HepG2 (cell line): Measurements from ENCODE around the gene PCDHB15. TPM values are rescaled to one million over a fixed set of nuclear protein-coding genes. Genes with fewer than 3 reads are reported as not detected.

Experiments
- ATAC-seq: fragments of 200-7000 bp; cut with Tn5 transposase; 3 replicates; pipeline ENCODE4 v1.9.1; 2020; ENCODE audit warnings: mild to moderate bottlenecking, moderate library complexity
- BruUV-seq: library from RNA; stranded (reverse); fragments of 400-500 nt; replicated peaks from 2 replicates; lab custom pipeline; 2021; lab: Mats Ljungman, UMichigan
- CTCF ChIA-PET: fragments of 300-600 bp; formaldehyde crosslinking; extraction: SDS; loops from one replicate; lab custom pipeline; 2021; ENCODE audit warnings: low total read pairs, inconsistent platforms, low intra/inter-chr PET ratio; lab: Yijun Ruan, JAX
- POLR2A ChIA-PET: fragments of 350-600 bp; sonication (Branson Sonifier 250); formaldehyde crosslinking; loops from one replicate; lab custom pipeline; 2020; ENCODE audit warnings: antibody characterized with exemption, inconsistent platforms; lab: Yijun Ruan, JAX
- DNase-seq: peaks from one replicate; pipeline ENCODE4 v3.0.0-alpha.2; 2015; ENCODE audit warnings: low spot score
- FAIRE-seq: peaks from 3 replicates; lab custom pipeline; 2011; peaks lifted over from hg19 to GRCh38; lab: Jason Lieb, UNC
- H2AFZ ChIP-seq: one replicate; pipeline ENCODE4 v1.6.1; 2011; ENCODE audit warnings: low read length, inconsistent platforms
- H3K27ac ChIP-seq: fragments of 300-600 bp; 3 replicates; pipeline ENCODE4 v1.8.0; 2011; ENCODE audit warnings: mixed run types, mild to moderate bottlenecking, mixed read lengths, low read length, inconsistent platforms; ENCODE audit not compliant: insufficient read depth; ENCODE audit errors: extremely low read length
- H3K27me3 ChIP-seq, 2 experiments: fragments of 200-600 bp in 1 of 2; 2 replicates in 1 of 2; 3 replicates in 1 of 2; pipeline versions ENCODE4 v1.6.0 to v1.8.0; 2011; ENCODE audit warnings: low read length in 2 of 2, mild to moderate bottlenecking in 2 of 2, moderate library complexity in 2 of 2, inconsistent platforms in 1 of 2; ENCODE audit not compliant: insufficient read depth in 2 of 2, control insufficient read depth in 1 of 2
- H3K36me3 ChIP-seq, 2 experiments: fragments of 200-600 bp in 1 of 2; replicated peaks in 1 of 2; 2 replicates in 1 of 2; 3 replicates in 1 of 2; pipeline versions ENCODE4 v1.5.1 to v1.8.0; 2011; ENCODE audit warnings: low read length in 2 of 2, inconsistent platforms in 1 of 2; ENCODE audit not compliant: insufficient read depth in 2 of 2, control insufficient read depth in 1 of 2
- H3K4me1 ChIP-seq: 2 replicates; pipeline ENCODE4 v1.5.1; 2012; ENCODE audit warnings: low read length, inconsistent platforms; ENCODE audit not compliant: insufficient read depth
- H3K4me2 ChIP-seq: 2 replicates; pipeline ENCODE4 v1.6.0; 2011; ENCODE audit warnings: low read depth, low read length, inconsistent platforms
- H3K4me3 ChIP-seq, 3 experiments: fragments of 200-600 bp in 1 of 3; sonication (generic), shearing (Covaris generic) in 1 of 3; replicated peaks in 1 of 3; 2 replicates each; pipeline ENCODE4 v1.5.1; 2011 to 2016; ENCODE audit warnings: low read length in 3 of 3, inconsistent platforms in 2 of 3, low read depth in 2 of 3, mild to moderate bottlenecking in 2 of 3, control low read depth in 1 of 3, mixed read lengths in 1 of 3; ENCODE audit not compliant: insufficient read depth in 1 of 3
- H3K79me2 ChIP-seq: one replicate; pipeline ENCODE4 v1.6.1; 2011; ENCODE audit warnings: low read length, inconsistent platforms; ENCODE audit not compliant: insufficient read depth
- H3K9ac ChIP-seq: 2 replicates; pipeline ENCODE4 v1.6.0; 2011; ENCODE audit warnings: mild to moderate bottlenecking, low read depth, low read length, inconsistent platforms; ENCODE audit not compliant: insufficient read depth
- H3K9me3 ChIP-seq: 2 replicates; pipeline ENCODE4 v1.5.1; 2012; ENCODE audit warnings: mild to moderate bottlenecking, low read length
- H4K20me1 ChIP-seq: 2 replicates; pipeline ENCODE4 v1.6.0; 2011; ENCODE audit warnings: inconsistent platforms, mild to moderate bottlenecking, low read length, moderate library complexity; ENCODE audit not compliant: insufficient read depth
- ATF5 ChIP-seq: sonication (generic); formaldehyde crosslinking; IDR thresholded peaks from 2 replicates; pipeline ENCODE4 v1.4.0; 2020; ENCODE audit warnings: mild to moderate bottlenecking, low read depth, missing genetic modification reagents
- CAMTA2 ChIP-seq: sonication (generic); formaldehyde crosslinking; IDR thresholded peaks from 2 replicates; pipeline ENCODE4 v1.4.0; 2020; ENCODE audit warnings: mild to moderate bottlenecking, missing genetic modification reagents, borderline replicate concordance
- CSRNP2 ChIP-seq: sonication (generic); formaldehyde crosslinking; conservative IDR thresholded peaks from 2 replicates; pipeline ENCODE4 v1.8.0; 2022; ENCODE audit warnings: low read depth, missing genetic modification reagents
- GMEB2 ChIP-seq: IDR thresholded peaks from 2 replicates; pipeline ENCODE4 v1.6.1; 2016; ENCODE audit warnings: missing biosample characterization, missing genetic modification reagents, low read depth
- IRX3 ChIP-seq: sonication (generic); formaldehyde crosslinking; IDR thresholded peaks from 2 replicates; pipeline ENCODE4 v1.8.1; 2023; ENCODE audit warnings: mild to moderate bottlenecking, low read depth, missing genetic modification reagents, borderline replicate concordance
- ISL2 ChIP-seq: sonication (generic); formaldehyde crosslinking; IDR thresholded peaks from 2 replicates; pipeline ENCODE4 v1.5.0; 2020; ENCODE audit warnings: missing genetic modification reagents
- JUNB ChIP-seq: sonication (generic); formaldehyde crosslinking; IDR thresholded peaks from 2 replicates; pipeline ENCODE4 v1.8.0; 2022; ENCODE audit warnings: missing genetic modification reagents, mild to moderate bottlenecking, borderline replicate concordance
- KDM6A ChIP-seq: IDR thresholded peaks from 2 replicates; pipeline ENCODE4 v1.6.1; 2016; ENCODE audit warnings: low read depth
- MAFG ChIP-seq: sonication (generic); formaldehyde crosslinking; IDR thresholded peaks from 2 replicates; pipeline ENCODE4 v1.5.1; 2020; ENCODE audit warnings: mild to moderate bottlenecking, missing genetic modification reagents
- MEIS1 ChIP-seq: sonication (generic); formaldehyde crosslinking; IDR thresholded peaks from 2 replicates; pipeline ENCODE4 v1.9.0; 2021; ENCODE audit warnings: mild to moderate bottlenecking, missing genetic modification reagents, moderate library complexity, borderline replicate concordance
- NR1H2 ChIP-seq: sonication (generic); formaldehyde crosslinking; IDR thresholded peaks from 2 replicates; pipeline ENCODE4 v1.8.1; 2022; ENCODE audit warnings: low read depth, missing genetic modification reagents, borderline replicate concordance
- PCBP2 ChIP-seq: fragments of 200-400 bp; formaldehyde crosslinking; optimal IDR thresholded peaks from 2 replicates; pipeline ENCODE3; 2018; ENCODE audit warnings: low read length, low read depth; ENCODE audit not compliant: poor library complexity, severe bottlenecking
- RBM39 ChIP-seq: fragments of 200-400 bp; formaldehyde crosslinking; IDR thresholded peaks from one replicate; pipeline ENCODE4 v1.6.1; 2018; ENCODE audit warnings: antibody characterized with exemption, mild to moderate bottlenecking, low read depth, low read length; ENCODE audit not compliant: poor library complexity, severe bottlenecking
- ZFP1 ChIP-seq: IDR thresholded peaks from 2 replicates; pipeline ENCODE4 v1.6.1; 2016
- ZMAT5 ChIP-seq: sonication (generic); formaldehyde crosslinking; IDR thresholded peaks from 2 replicates; pipeline ENCODE4 v1.5.0; 2020; ENCODE audit warnings: mild to moderate bottlenecking, low read depth, missing genetic modification reagents, borderline replicate concordance
- WGBS: methylation state at CpG from one replicate; pipeline ENCODE4 v1.1.6; 2017; ENCODE audit warnings: low lambda C conversion rate; 5-methylcytosine and 5-hydroxymethylcytosine counted together
- in situ Hi-C: cut with HindIII; loops from 2 replicates; pipeline ENCODE4 v1.10.0; 2017; ENCODE audit warnings: low pct_unique_long_range_greater_than_20kb; ENCODE audit not compliant: extremely low pct_ligation_motif_present
- intact Hi-C: fragments of 100-400 bp; cut with micrococcal nuclease; formaldehyde crosslinking; loops from one replicate; pipeline ENCODE4 v1.10.0; 2022; ENCODE audit not compliant: unreplicated experiment
- polyA plus RNA-seq, 8 experiments: library from polyadenylated mRNA; depleted of rRNA in 3 of 8; stranded (reverse) in 7 of 8; unstranded in 1 of 8; fragments of >200 nt; fragmentation: Illumina TruSeq in 4 of 8; extraction: Trizol in 4 of 8; gene quantifications; 2 replicates each; pipeline versions ENCODE4 v1.2.1 to v1.2.3, GENCODE V29; 2011 to 2016; ENCODE audit warnings: low read depth in 4 of 8, missing spikeins in 1 of 8, mixed read lengths in 1 of 8; ENCODE audit not compliant: insufficient read depth in 1 of 8
- total RNA-seq, 5 experiments: library from RNA; depleted of rRNA; stranded (reverse); fragments of >200 nt; fragmentation: Illumina TruSeq; extraction: Trizol; gene quantifications; 2 replicates each; pipeline ENCODE4 v1.2.3, GENCODE V29; 2016; ENCODE audit warnings: low read depth in 1 of 5

PCDHB15 gene
- total and polyA plus RNA-seq, 2 of the 13 experiments (the other 11 are each of a cell fraction or from before 2014, with no cell fraction given): 0.22 to 0.26 TPM

- TF ChIP-seq PCBP2 (no peak), MEIS1 (CRISPR knock-in tag) (no peak), ZFP1 (CRISPR knock-in tag) (no peak), RBM39 (no peak), IRX3 (CRISPR knock-in tag) (no peak), ISL2 (CRISPR knock-in tag) (no peak)
- no TSS peak for BruUV-seq
- POLR2A ChIA-PET: no interaction called here
These were observed 27.7 kb downstream of the PCDHB15 start for GRCh38 chr5:141272906-141273305.

GRCh38 chr5:141298376-141298775, 53.2 kb downstream of the PCDHB15 start:
- intact Hi-C loops: no loop called here
- peaks cover 35% of the 10 kb centered on the region for H3K9me3 ChIP-seq
- no peak overlapping the region for H3K4me3 ChIP-seq
- FAIRE-seq: no peak
- H3K4me2 ChIP-seq: no peak overlapping the region
- no peaks in the 10 kb centered on the region for H4K20me1 ChIP-seq
- no peaks in the 10 kb centered on the region for H3K36me3 ChIP-seq
- H2AFZ ChIP-seq: no peak overlapping the region
- ChIA-PET CTCF (no interaction called here), POLR2A (no interaction called here)
- no TSS peak for BruUV-seq
- H3K27ac ChIP-seq: no peak overlapping the region
- ATAC-seq: no peak
- 20% methylated on average over 4 of the region's 4 CpGs for WGBS
- no peak for DNase-seq
- no peaks in the 10 kb centered on the region for H3K79me2 ChIP-seq
- H3K27me3 ChIP-seq: no peaks in the 10 kb centered on the region
- H3K9ac ChIP-seq: no peak overlapping the region
- in situ Hi-C loops: no loop called here
- H3K4me1 ChIP-seq: no peaks in the 10 kb centered on the region
- no peak for TF ChIP-seq KDM6A (CRISPR knock-in tag)
- no peak for TF ChIP-seq ATF5 (CRISPR knock-in tag)
- no peak for TF ChIP-seq CAMTA2 (CRISPR knock-in tag)
- TF ChIP-seq MAFG (CRISPR knock-in tag): no peak
- TF ChIP-seq JUNB: no peak
- no peak for TF ChIP-seq GMEB2 (CRISPR knock-in tag)
- TF ChIP-seq CSRNP2 (CRISPR knock-in tag): no peak
- TF ChIP-seq NR1H2 (CRISPR knock-in tag): no peak
- TF ChIP-seq ZMAT5 (CRISPR knock-in tag): no peak

More at GRCh38 chr5:141272906-141273305, 27.7 kb downstream of the PCDHB15 start:
- WGBS: 0% methylated on average over 3 of the region's 3 CpGs
- FAIRE-seq (no peak), ATAC-seq (no peak), DNase-seq (no peak)
- Histone ChIP-seq H3K4me3 (no peak overlapping the region), H3K36me3 (no peaks in the 10 kb centered on the region), H3K79me2 (no peaks in the 10 kb centered on the region), H3K9me3 (peaks cover 92% of the 10 kb centered on the region), H3K27ac (no peak overlapping the region), H3K27me3 (no peaks in the 10 kb centered on the region), H3K4me2 (no peak overlapping the region), H2AFZ (no peak overlapping the region), H3K4me1 (no peaks in the 10 kb centered on the region), H4K20me1 (no peaks in the 10 kb centered on the region), H3K9ac (no peak overlapping the region)
- intact Hi-C loops (no loop called here), in situ Hi-C loops (loop anchor here (25.0 kb wide), 1 partner anchor 511 kb away; no protein-coding TSS in a partner anchor)
- CTCF ChIA-PET: no interaction called here
